Stimulated activated naive CD4-positive, alpha-beta T cell treated with Interleukin-2 at 50 U/mL for 16 hours (primary cell): ENCODE measurements around the gene C19orf47.

Source experiments
- DNase-seq: peaks from one replicate; lab custom pipeline; 2025; lab: John Stamatoyannopoulos, UW

The C19orf47 gene

DNA sequence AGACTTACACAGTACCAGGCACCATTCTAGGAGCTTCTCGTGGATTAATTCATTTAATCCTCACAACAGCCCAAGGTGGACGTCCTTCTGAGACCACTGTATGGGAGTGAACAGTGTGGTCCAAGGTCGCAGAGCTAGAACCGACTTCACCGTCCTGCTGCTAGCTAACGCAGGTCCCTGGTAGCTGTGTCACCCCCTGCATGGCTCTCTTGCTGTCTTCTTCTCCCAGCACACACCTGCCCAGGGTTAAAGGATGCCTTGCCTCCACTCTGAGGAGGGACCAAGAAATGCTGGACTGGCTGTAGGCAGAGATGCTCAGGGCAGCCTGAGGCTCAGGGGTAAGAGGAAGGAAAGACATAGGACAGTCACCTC lies 66.0 kb downstream of the C19orf47 start:
- no peak for DNase-seq

DNA sequence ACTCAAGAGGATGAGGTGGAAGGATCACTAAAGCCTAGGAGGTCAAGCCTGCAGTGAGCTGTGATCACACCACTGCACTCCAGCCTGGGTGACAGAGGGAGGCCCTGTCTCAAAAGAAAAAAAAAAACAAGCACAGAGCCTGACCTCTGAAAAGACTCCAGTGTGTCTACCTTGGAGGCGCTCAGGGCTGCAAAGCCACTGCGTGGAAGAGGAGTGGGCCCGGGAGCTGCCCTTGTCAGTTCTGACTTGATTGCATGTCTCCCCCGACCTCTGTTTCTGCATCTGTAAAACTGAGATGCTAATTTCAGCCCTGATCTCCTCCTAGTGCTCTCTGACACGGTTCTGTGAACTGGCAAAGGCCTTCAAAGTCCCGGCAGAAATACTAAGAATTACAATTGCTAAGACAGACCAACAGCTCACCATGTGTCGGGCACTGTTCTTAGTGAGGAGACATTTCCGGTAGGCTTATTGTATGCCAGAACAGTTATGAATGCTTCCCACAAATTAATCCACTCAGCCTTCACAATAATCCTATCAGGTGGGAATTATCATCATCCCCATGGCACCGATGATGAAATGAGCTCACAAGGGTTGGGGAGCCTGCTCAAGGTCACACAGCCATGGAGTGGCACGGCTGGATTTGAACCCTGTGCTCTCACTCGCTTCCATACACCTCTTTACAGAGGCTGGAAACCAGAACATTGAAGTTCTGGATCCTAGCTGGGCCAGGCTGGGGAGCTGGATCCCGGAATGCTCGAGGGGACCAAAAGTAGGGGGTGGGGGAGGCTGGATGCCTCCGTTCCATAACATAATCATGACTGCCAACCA lies 66.6 kb downstream of the C19orf47 start:
- no peak for DNase-seq

DNA sequence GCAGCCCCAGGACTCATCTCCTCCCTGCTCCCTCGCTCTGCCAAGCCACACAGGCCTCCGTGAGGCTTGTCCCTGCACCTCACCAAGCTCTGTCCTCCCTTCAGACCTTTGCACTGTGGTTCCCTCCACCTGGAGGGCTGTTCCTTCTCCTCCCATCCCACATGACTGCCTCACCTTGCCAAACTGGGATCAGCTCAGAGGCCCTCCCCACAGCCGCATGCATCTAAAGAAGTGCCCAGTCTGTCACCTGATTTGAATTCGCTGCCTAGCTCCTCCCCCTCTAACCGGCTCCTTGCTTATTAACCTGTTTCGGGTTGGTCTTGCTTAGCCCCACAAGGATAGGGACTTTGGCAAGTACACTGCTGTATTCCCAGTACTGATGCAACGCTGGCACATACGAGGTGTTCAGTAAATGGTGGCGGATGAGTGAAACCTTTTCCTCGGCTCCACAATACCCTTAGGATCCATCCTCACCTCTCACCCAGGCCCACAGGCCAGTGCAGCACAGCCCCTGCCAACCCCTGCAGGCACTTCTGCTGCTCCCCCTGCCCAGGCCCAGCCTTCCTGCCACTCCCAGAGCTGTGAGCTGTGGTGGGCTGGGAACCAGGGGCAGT lies 67.5 kb downstream of the C19orf47 start:
- DNase-seq = no peak

DNA sequence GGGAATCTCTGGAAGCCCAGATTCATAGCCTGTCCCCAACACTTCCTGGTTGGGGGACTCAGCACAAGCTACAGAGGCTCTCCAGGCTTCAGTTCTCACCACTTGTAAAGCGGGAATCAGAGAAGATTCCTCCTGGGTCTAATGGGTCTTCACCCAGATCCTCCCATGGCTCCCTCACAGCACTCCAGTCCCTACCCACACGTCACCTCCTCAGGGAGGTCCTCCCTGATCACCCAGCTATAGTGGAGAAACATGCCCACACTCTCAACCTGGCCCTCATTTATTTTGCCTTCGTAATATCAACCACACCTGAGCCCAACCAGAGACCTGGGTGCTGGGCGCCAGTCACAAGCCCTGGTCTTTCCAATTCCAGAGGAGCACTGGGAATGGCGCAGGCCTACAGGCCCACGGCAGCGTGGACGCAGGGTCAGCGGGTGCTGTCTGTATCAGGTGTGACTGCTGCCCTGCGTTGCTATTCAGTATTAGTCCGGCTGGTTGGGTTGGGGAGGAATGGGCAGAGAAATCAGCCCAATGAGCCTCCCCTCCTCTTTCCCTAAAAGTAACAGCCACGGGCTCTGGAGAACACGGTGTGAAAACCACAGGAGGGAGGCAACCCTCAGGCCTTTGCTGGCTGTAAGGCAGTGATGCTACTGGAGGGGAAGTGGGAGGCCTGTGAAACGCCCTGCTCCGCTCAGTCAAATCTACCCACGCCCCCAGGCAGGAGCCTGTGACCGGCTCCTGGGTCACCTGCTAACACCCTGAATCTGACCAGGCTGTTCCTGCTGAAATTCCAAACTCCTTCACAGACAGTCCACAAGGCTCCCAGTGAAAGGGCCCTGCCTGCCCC lies 68.2 kb downstream of the C19orf47 start:
- no peak for DNase-seq

DNA sequence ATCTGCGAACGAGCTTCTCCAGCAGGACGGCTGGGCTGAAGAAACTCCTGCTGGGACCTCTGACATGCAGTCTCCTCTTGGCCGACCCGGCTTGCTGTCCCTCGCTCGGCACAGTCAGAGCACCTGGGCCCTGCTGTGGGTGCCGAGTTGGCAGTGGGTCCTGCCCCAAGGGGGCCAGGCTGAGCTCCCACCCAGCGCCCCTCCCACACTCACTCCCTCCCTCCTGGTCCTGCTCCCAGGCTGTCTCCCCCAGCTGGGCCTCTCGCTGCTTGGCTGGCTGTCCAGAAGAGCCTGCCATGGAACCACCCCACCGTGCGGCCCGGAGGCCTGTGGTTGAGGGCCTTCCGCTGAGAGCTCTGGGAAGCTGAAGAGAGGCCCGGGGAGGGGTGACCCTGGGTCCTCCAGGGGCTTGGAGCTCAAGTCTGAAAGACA lies 69.1 kb downstream of the C19orf47 start:
- no peak for DNase-seq

DNA sequence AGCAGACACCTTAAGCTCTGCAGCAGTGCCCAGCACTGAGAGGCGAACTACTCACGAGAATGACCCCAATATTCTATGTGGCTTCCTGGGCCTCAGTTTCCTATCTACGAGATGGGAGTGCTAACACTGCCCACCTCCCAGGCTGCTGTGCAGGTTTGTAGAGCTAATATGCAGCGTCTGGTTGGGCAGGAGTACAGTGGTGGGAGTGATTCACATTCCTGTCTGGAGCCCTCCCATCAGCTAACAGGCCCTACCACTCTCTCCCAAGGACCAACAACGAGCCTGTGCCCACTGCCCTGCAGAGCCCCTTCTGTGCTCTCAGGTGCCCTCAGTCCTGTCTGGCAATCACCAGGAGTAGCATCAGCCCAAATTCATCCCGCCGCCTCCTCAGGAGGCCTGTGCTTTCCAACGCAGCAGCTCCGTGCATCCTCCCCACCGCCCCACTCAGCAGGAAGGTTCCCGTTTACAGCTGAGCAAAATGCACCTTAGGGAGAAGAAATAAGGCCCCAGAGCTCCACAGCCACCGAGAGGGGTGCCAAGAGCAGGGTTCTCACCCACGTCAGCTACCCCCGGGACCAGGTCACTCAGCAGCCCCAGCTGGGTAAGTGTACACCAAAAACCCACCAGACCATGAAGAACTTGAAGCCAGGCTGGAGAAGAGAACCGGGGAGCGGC lies 69.7 kb downstream of the C19orf47 start:
- no peak for DNase-seq

DNA sequence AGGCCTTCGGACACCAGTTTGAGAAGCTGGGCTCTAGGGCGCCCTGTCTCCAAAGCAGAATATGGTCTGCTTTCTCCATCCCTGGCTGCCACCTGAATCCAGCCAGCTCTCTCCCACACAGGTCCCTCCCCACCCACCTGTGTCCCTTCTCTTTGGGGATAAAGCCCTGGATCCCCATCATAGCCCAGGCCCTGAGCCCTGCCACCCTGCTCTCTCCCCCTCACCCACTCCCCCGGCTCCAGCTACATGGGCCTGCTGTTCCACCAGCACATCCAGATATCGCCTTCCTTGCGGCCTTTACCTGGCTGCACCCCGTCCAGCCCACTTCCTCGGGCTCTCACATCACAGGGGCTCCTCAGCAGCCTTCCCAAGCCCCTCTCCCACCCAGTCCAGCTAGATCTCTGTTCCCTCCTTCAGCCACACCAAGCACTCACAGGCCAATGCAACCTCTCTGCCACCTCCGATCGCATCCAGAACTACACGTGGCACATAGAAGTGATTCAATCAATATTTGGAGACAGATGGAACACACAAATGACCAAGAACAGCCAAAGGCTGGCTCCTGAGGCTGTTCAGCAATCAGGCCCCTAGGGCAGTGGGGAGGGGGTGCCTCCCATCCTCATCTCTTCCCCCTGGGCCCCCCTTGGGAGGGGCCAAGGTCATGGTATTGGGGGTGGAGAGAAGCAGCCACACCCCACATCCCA lies 70.7 kb downstream of the C19orf47 start:
- no peak for DNase-seq

DNA sequence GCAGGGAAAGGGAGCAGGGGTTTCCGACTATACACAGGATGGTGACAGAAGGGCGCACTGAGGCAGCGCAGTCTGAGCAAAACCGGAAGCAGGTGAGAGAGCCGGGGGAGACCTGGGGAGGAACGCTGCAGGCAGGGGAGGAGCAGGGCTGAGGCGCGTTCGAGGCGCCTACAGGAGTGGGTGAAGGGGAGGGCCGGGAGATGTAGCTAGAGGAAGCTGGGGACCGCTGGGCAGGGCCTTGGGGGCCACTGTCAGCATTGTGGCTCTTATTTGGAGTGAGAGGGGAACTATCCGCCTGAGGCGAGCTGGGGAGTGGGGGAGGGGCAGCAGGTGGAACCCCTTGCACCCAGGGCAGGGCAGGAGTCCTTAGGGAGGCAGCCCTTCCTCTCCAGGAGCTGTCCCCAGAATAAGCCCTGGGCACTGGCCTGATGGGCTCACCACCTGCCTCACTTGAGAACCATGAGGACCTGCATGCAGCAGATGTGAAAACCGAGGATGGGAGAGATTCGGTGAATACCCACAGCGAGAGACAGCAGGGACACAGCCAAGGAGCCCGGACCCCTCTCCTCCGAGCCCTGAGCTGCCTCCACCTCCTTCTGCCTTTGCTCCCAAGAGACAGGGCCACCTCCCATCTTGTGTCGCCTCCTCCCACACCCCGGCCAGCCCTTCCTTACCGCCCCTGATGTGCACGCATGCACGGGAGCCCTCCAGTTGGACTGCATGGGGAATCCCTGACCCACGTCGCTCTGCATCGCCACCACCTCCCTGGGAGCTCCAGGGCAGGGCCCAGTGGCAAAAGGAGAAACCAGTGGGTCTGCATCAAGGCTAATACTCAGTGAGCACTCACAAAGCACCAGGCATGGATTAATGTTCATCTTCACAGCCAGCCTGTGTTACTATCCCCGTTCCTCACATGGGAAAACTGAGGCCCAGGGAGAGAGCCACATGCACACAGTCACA lies 73.3 kb downstream of the C19orf47 start:
- no peak for DNase-seq

DNA sequence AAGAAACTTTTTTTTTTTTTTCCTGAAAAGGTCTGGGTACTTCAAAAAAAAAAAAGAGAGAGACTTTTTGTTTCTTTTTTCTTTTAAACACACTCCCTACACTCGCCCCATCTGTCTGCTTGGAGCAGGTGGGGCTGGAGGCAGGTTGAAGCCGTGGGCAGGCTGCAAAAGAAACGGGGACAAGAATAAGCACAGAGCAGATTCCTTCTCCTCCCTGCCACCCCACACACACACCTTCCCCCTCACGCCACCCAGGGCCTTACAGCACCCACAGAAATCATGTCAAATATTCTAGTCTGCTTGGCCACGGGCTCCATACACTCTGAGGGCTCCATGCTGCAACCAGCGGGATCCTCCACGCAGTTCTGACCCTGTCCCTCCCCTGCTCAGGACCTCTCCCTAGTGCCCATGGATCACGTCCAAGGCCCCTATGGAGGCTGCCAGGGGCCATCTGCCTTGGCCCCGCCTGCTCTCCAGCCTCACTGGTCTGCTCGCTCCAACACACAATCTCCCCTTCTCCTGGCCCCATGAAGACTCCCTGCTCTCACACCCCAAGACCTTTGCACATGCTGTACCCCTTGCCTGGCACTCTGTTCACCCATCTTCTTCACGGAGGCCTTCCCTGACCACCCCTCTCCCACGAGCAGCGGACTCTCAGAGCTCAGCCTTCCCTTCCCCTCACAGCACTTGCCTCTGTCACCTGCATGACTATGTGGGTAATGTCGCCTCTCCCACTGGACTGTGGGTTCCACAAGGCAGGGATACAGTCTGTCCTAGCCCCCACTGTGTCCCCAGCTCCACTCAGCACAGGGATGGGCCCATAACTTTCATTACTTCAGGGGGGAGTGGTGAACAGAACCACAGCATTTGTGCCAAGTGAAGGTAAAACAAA lies 74.5 kb downstream of the C19orf47 start:
- no peak for DNase-seq

DNA sequence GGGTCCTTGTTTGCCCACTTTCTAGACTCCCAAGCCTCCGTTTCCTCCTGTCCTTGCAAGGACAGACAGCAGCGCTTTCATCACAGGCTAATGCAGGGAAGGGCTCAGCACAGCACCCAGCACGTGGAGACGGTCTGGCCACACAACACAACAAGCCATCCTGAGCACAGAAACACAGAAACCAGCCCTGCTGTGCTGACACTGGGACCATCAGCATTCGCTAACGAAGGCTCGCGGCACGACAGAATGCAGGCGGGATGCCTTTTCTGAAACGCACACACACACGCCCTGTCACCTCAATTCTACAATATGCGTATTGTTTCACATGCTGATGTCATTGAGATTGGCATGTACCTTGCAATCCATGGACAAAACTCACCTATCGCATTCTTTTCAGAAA lies 75.9 kb downstream of the C19orf47 start:
- DNase-seq = no peak

DNA sequence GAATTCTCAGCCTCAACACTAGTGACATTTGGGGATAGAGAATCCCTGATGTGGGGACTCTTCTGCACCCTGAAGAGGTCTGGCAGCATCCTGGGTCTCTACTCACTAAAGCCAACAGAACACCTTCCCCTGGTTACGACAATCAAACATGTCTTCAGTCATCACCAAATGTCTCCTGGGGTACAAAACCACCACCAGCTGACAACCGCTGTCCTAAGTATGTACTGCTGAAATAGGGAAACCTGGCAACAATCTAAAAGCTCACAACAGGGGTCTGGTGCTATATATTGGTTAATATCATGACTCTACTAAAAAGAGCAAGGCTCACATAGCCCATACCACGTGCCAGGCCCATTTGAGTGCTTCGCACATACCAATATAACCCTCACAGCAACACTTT lies 76.5 kb downstream of the C19orf47 start:
- no peak for DNase-seq

DNA sequence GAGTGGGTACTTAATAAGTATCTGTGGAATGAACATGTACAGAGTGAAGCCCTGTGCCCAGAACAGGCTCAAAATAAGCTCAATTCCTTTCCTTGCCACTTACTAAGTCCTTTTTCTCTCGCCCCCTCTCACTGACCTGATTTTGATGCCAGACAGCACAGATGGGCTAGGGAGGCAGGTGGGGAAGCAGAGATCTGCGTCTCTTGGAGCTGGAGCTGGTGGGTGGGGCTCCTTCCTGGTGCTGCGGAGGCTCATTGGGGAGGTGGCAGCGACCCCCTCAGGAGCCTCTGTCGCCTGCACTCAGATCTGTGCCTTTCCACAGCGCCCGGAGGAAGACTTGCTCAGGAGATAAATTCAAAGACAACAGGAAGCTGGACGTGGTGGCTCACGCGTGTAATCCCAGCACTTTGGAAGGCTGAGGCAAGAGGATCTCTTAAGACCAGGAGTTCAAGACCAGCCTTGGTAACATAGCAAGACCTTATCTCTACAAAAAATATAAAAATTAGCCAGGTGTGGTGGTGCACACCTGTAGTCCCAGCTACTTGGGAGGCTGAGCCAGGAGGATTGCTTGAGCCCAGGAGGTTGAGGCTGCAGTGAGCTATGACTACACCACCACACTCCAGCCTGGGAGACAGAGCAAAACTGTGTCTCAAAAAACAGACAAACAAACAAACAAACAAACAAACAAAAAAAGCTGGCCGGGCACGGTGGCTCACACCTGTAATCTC lies 77.7 kb downstream of the C19orf47 start:
- DNase-seq = no peak
